ENCODE data around the gene PLK2.

PLK2 gene

DNA sequence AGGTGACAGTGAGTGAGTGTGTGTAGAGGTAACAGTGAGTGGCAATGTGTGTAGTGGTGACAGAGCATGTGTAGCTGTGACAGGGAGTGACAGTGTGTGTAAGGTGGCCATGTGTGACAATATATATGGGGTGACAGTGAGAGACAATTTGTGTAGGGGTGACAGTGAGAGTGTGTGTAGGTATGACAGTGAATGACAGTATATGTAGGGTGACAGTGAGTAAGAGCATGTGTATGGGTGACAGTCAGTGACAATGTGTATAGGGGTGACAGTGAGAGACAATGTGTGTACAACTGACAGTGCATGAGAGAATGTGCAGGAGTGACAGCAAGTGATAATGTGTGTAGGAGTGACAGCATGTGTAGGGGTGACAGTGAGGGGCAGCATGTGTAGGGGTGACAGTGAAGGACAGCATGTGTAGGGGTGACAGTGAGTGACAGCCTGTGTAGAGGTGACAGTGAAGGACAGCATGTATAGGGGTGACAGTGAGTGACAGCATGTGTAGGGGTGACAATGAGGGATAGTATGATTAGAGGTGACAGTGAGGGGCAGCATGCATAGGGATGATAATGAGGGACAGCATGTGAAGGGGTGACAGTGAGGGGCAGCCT, 21.3 kb upstream of the PLK2 start:
- DNase-seq (ENCODE audit: low read depth in 2 of 2): no peak

DNA sequence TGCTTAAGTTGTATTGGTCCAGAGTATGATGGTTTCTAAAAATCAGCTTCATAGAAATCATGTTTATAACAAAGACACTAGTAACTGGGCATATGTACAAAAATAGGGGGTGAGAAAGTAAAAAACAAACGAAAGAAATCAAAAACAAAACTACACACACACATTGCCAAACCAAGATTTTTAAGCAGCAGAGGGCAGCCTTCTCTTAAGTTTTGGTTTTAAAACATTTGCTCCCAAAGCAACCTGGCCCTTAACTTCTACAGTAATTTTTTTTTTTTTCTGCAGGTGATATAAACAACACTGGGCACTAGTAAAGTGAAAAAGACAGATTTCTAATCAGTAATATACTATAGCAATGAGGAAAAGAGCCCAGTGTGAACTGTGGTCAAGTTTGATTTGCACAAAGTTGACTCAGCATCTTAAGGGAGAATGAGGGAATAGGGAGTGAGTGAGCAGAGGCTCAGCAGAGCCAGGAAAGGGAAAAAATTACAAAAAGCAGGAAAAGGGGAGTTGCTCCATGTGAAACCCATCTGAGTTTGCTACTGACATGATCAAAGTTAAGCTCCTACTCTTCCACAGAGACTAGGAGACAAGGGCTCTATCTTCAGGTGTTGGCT, 18.0 kb upstream of the PLK2 start:
- no peak for DNase-seq (ENCODE audit: low read depth in 2 of 2)

- no peak for DNase-seq (ENCODE audit: low read depth in 2 of 2)
These were observed 15.5 kb upstream of the PLK2 start for GRCh38 chr5:58475404-58475803.

- DNase-seq (ENCODE audit: low read depth in 2 of 2): no peak
These were observed 10.0 kb upstream of the PLK2 start for GRCh38 chr5:58469896-58470295.

- DNase-seq (ENCODE audit: low read depth in 2 of 2): no peak
These were observed 7.1 kb upstream of the PLK2 start for GRCh38 chr5:58466939-58467338.

DNA sequence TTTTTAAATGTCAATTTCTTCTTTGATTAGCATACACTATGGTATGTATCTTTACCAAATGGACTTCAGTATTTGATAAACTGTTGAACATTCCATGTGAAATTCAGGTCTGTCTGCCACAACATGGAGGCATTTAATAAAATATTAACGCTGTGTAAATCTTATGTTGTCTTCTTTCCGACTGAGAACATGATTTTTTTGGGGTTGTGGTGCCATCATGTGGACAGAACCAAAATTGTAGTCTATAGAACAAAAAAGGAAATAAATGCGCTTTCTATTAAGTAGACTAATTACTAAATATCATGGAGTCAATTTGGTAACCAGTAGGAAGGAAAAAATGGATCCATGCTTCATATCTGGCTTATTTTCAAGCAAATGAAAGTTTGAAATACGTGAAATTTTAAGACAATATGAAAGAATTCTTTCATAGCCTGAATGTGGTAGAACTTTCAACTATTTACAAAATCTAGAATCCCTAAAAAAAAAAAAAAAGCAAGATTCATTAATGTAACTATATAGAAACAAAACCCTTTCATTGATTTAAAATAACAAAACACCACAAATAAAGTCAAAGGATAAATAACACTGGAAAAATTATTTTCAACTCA, 2.8 kb upstream of the PLK2 start:
- no peak for DNase-seq (ENCODE audit: low read depth in 2 of 2)

GRCh38 chr5:58462154-58462553, 2.3 kb upstream of the PLK2 start:
- DNase-seq (ENCODE audit: low read depth in 2 of 2): no peak

DNA sequence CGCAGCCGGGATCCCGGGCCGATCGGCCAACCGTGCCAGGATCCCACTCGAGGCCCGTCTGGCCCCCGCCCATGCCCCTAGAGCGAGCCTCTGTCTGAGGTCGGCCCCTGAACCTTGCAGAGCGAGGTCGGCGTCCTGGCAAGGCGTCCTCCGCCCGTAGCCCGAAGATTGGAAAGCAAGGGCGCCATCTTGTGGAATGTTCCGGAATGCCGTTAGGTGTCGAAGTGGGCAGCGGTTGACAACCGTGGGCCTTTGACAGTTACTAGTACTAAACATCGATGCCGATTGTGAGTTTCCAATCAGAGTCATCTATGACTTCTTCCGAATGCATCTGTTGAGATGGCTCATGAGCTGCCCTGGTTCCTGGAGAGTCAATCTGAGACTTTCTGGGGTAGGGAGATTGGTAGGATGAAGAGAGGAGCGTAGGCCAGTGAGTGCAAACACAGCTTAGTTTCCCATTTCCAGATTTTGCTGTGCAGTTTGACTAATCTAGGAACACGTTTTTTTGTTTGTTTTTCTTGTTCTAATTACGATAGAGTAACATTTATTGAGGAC, 923 bp upstream of the PLK2 start:
- DNase-seq (ENCODE audit: low read depth in 2 of 2): peak; percentile 80 to 81

DNA sequence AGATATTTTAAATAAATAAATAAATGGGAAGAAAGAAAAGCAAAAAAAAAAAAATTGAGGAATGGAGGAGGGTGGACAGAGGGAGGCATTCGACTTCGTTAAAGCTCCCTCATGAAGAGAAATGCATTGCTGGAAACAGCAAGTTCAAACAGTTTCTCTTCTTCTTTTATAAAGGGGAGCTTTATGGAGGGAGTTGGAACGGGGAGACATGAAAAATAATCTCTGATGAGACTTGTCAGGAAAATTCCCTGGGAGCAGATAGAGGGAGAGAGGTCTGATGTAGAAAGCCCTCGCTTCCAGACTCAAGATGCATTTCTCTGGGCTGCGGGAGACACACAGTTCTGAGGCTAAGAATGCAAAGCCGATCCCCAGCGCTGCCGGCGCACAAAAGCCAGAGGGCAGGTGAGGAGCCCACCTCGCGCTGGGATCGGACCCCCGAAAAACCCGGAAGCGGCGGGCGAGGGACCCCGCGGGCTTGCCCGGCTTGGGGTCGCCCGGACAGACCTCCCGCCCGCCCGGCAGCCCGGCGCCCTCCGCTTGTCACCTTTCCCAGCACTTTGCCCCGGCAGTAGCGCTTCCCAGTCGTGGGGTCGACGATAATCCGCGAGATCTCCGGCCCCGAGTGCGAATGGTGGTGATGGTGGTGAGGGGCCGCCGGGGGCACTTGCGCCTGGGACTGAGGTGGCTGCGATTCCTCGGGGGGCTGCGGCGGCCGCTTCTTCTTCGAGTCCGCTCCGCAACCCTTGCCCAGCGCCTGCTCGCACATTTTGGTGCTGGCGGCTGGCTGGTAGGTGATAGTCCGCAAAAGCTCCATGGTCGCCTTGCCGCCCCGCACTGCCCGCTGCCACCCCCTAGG, 512 bp downstream of the PLK2 start:
- DNase-seq (ENCODE audit: low read depth in 2 of 2): peak in 1 of 2 donors; percentile 4

DNA sequence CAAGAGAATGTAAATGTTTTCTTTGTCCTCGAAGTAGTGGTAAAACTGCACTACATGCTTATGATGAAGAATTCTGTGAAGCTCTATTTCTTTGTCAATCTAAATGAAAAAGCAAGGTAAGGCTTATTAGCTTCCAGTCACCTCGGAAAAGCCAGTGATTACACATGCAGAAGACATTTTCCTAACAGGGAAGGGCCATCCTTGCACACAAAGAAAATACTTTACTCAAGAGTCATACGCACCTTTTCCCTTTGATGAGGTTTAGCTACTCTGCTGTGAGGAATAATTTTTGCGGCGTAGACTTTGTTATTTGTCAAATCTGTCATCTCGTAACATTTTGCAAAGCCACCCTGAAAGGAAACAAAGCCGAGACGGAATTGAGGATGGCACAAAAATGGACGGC, 1.1 kb downstream of the PLK2 start:
- DNase-seq (ENCODE audit: low read depth in 2 of 2): no peak

- no peak for DNase-seq (ENCODE audit: low read depth in 2 of 2)
These were observed 1.6 kb downstream of the PLK2 start for GRCh38 chr5:58458141-58458742.

DNA sequence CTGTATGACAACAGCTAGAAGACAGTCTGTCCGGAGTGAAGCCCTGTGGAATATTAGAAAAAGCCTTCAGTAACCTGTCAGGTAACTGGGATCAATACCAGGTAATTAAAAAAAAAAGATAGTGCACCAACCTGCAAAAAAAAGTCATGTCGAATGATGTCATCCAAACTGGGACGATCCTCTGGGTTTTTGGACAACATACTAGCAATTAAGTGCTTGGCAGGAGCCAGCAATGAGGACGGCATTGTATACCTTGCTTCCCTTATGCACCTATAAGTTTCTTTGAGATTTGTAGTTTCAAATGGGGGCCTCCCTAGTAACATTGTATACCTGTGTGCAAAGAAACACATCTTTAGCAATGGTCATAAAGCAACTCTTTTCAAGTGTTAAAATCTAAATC, 2.8 kb downstream of the PLK2 start:
- no peak for DNase-seq (ENCODE audit: low read depth in 2 of 2)

DNA sequence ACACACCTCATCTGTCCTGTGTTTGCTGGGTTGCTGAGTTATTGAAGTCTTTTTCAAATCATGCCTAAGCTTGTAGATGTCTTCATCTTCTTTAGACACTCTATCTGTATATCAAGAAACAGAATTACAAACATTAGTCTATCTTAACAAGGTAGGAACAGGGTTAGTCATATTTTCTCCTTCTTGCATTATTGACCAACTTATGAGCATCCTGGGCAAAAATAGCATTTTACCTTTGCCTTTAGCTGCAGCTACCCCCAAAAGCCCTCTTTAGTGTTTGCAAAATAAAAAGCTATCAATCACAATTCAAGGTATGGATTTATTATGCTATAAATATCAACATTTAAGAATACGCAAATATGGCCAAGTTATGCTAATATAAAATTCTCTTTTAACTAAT, 3.4 kb downstream of the PLK2 start:
- DNase-seq (ENCODE audit: low read depth in 2 of 2): no peak

DNA sequence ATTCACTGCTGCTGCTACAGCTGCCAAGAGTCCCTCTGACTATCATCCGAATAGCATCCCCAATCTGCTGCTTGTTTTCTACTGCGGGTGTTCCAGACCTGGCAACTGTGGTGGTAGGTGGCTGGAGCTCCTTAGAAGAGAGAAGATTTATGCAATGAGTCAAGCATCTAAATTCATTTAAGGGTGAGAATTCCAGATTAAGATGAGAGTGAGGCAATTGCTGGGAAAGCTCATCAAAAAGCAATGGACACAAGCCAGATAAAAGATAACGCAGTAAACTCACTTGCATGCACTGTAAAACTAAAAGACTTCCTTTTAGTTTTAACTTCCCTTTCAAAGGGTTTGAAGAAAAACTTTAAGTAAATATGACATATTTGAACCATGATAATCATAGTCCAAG, 3.9 kb downstream of the PLK2 start:
- no peak for DNase-seq (ENCODE audit: low read depth in 2 of 2)

DNA sequence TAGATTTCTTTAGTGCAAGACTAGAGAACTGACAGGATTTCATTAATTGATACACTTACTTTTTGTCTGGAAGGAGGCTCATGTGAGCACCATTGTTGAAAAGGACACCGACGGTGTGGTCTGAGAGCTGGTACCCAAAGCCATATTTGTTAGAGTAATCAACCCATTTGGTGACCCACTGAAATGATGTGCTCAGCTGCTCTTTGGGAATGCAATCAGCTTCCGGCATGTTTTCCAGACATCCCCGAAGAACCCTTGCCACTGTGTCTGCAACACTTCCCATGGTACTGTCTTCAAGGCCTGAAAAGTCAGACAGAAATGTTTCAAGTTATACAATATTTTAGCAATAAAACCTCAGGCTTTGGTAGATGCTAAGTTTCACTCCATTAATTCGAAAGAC, 4.4 kb downstream of the PLK2 start:
- no peak for DNase-seq (ENCODE audit: low read depth in 2 of 2)

DNA sequence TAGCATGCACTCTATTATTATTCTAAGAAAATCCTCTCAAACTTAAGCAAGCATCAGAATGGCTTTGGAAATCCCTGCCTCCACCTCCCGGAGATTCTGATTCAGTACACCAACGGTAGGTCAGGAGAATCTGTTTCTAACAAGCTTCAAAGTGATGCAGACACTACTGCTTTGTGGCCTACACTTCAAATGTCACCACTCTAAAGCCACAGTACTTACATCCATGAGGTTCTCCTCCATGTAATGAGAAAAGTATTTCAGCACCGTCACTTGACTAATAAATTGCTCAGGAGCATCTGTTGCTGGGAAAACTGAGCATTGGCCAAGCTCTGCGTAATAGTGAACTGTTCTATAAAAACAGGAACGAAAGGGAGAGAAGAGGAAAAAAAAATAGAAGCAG, 4.8 kb downstream of the PLK2 start:
- DNase-seq (ENCODE audit: low read depth in 2 of 2): no peak

- no peak for DNase-seq (ENCODE audit: low read depth in 2 of 2)
These were observed 5.9 kb downstream of the PLK2 start for GRCh38 chr5:58454025-58454424.

GRCh38 chr5:58453306-58453705, 6.6 kb downstream of the PLK2 start:
- DNase-seq (ENCODE audit: low read depth in 2 of 2): no peak

GRCh38 chr5:58452566-58453258, 7.2 kb downstream of the PLK2 start:
- no peak for DNase-seq (ENCODE audit: low read depth in 2 of 2)

GRCh38 chr5:58451732-58452565, 7.9 kb downstream of the PLK2 start:
- DNase-seq (ENCODE audit: low read depth in 2 of 2): no peak
